GM19463 (cell line): ENCODE results near the gene PDGFRB.

Experiments
- ATAC-seq: cut with Tn5 transposase; IDR thresholded peaks from one replicate; pipeline ENCODE4 v1.9.1; 2021; ENCODE audit warnings: mild to moderate bottlenecking, moderate library complexity; ENCODE audit not compliant: unreplicated experiment

The PDGFRB gene

DNA sequence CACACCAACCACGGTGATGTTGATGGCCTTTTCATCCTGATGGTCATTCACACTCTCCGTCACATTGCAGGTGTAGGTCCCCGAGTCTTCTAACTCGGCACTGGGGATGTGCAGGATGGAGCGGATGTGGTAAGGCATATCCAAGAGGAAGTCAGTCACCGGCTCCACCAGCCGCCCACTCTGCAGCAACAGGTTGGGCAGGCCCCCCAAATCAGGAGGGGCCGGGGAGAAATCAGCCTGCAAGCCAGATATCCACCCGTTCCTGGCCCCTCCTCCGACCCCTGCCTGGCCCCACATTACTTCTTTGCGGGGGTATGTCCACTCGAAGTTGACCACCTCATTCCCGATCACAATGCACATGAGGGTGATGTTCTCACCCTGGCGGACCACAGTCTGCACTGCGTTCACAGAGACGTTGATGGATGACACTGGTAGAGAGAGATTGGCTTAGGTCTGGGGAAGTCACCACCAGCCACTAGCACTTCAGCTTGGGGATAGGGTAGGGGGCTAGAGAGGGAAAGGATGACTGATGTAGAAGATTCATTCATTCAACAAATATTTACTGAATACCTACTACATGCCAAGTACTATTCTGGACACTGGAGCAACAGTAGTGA lies 22.0 kb downstream of the PDGFRB start:
- no peak for ATAC-seq

DNA sequence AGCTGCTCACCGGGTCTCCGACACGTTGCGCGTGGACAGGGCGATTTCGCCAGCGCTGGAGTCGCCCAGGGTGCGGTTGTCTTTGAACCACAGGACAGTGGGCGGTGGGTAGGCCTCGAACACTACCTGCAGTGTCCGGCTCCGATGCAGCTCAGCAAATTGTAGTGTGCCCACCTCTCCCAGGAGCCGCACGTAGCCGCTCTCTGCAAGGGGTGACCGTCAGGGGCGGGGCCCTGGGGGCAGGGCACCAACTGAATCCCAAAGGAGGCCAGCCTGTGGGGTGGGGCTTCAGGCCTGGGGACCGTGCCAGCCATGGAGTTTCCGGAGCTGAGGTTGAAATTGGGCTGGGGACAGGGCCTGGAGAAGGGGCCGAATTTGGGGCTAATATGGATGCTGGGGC lies 22.9 kb downstream of the PDGFRB start:
- no peak for ATAC-seq

DNA sequence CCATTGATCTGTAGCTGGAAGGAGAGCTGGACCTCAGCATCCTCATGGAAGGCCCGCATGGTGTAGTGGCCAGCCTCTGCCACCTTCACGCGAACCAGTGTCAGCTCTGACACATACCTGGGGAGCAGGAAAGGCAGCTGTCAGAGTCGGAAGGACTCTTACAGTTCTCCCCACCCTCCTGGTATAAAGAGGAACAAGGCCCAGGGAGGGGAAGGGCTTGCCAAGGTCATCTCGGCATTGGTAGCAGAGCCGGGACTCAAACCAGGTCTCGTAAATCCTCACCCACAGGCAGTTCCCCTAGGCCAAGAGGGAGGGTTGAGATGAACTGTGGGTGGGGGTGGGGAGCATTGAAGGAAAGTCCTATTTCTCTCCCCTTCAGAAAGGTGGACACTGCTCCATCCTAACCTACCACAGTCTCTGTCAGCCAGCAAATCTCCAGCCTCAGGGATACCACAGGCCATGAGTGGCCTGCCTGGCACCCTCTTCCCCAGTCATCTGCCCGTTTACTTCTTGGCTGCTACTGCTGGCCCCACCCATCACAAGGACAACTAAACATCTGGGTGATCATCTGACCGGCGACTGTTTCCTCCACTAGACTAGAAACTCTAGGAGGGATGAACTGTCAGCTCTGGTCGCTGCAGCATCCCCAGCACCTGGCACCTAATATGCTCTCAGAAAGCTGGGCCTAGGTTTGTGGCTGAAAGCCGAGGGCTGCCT lies 23.5 kb downstream of the PDGFRB start:
- no peak for ATAC-seq

DNA sequence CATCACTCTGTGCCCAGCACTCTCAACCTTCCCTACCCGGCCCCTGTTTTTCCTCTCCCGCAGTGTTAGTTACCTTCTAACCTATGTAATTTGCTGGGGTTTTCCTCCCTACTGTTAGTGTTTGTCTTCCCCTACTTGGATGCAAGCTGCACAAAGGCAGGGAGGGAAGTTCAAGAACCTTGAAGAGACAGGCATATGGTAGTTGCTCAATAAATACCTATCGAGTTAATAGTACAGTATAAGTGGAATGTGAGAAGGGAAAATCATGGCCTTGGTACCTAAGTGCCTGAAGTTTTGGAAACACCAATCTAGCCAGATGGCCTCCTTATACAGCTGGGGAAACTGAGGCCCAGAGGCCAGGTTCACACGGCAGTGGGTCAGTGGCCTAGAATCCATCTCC lies 24.2 kb downstream of the PDGFRB start:
- no peak for ATAC-seq

DNA sequence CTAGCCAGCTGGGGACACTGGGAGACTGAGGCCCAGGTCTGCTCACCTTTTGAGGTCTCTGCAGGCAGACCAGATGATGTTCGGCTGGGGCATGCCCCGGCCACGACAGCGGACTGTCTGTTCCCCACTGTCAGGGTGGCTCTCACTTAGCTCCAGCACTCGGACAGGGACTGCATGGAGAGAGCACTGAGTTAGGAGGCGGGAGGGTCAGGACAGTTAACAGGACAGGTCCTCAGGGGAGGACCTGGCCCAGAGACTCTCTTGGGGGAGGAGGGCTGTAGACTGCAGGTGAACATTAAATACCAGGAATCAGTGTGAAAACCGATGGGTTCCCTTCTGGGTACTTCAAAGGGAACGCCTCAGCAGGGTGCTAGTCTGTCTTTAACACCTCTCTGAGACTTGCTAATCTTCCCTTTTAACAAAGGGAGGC lies 25.1 kb downstream of the PDGFRB start:
- no peak for ATAC-seq

DNA sequence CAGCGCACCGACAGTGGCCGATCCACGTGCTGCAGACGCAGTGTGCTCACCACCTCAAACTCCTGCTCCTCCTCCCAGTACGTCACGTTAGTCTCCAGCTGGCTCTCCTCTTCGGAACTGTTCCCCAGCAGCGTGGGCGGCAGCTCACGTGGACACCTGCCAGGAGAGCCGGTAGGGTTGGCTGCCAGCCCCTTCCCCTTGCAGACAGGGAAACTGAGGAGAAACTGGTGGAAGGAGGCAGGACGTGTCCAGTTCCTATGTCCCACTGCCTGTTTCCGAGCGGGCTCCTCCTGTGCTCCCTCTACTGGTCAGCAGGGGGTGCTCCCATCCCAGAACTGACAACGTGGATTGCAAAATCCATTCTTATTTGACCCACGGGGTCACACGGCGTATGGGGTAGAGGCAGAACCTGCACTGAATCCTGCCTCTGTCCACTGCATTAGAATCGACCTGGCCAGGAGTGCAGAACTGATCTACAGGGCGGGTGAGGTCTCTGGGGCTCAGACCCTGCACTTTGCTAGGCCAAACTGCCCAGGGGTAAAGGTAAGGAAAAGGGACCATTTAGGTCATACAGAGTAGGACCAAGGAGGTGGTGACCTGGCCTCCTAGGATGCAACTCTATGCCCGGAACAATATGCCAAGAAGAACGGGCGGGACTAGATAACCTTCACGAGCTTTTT lies 25.7 kb downstream of the PDGFRB start:
- ATAC-seq, result peak; percentile 62

DNA sequence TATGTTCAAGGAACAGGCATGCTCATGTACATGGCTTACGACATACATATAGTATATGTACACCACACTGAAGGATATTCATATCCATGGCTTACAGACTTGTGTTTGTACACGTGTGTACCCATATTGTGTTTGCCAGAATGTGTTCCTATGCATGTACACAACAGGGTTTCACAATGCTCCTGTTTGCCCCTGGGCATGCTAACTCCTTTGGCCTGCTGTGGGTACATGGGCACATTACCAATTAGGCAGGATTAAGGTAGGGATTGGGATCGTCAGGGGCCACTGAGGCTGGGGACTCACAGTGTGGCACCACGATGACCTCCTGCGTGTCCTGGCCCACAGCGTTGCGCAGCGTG lies 26.2 kb downstream of the PDGFRB start:
- no peak for ATAC-seq

DNA sequence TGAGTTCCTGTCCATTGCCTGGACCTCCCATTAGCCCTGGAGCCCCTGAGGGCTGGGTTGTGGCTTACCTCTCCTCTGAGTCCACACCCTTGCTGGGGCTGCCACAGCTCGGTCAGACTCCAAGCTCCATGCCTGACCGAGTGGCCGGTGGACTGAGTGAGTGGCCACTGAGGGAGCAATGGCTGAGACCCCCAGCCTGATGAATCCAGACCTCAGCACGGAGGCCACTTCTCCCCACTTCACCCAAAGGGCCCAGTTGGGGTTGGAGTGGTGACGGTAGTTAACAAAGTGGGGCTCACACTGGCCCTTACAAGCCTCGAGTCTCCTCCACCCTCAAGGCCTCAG lies 28.8 kb downstream of the PDGFRB start:
- no peak for ATAC-seq

DNA sequence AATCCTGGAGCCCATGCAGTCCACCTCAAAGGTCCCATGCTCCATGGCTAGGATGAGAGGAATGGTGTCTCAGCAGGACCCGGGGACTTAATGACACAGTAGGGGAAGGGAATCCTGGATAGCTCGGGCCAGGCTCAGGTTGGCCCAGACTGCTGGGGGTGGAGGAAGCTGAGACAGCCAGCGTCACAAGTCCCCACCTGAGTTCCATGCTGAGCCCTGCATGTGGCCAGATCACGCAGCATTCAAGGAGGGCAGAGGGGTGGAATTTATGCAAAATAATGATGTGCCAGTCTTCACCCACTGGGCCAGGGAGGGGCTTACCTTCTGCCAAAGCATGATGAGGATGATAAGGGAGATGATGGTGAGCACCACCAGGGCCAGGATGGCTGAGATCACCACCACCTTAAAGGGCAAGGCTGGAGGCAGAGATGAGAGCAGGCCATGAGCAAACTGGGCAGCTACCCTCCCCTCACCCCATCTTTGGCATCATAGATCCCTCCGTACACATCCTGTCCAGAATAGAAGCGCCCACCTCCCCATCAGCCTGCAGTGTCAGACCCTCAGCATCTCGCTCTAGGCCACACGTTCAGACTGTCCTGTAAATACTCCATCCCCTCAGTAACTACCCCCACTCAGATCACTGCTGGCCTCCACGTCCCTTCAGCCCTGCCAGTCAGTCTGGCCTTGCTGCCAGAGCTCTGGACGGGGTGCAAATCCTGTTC lies 29.3 kb downstream of the PDGFRB start:
- no peak for ATAC-seq

DNA sequence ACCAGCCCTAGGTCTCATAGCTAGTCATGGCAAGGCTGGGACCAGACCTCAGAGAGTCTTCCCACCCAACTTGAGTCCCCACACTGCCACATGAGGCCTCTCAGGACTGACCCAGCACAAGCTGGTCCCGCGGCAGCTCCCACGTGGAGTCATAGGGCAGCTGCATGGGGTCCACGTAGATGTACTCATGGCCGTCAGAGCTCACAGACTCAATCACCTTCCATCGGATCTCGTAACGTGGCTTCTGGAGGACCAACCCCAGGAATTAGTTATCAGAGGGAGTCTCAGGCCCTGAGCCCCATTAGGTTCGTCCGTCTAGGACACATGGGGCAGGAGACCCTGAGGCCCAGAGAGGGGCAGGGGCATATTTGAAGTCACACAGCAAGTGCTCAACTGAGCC lies 30.3 kb downstream of the PDGFRB start:
- ATAC-seq, result no peak

DNA sequence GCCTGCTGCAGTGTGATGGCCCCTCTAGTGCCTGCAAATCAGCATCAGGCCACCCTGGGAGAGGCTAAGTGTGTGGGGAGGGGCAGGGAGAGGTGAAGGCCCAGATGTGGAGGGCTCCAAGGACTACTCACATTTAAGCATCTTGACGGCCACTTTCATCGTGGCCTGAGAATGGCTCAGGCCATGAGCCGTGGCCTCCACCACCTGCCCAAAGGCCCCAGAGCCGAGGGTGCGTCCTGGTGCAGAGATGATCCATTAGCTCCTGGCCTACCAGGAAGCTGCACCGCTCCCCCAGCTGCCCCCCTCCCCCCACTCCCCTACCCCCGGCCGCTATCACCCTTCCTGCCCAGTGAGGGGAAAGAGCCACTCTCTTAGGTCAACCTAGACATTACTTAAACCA lies 31.0 kb downstream of the PDGFRB start:
- ATAC-seq, result no peak

DNA sequence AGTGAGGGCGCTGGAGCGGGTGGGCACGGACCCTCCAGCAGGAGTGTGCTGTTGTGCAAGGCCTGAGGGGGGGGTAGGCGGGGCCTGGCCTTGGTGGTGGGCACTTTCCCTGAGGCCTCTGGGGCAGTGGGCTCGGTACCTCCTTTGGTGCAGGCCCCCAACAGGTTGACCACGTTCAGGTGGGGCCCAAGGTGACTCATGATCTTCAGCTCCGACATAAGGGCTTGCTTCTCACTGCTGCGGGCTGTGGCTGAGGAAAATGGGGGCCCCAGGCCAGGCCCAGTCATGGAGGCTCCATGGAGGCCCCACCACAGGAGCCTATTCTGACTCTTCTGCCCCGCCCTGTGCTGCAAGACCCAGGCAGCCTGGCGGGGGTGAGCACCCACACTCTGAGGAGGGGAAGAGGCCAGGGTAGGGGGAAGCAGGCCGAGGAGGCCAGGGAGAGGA lies 31.5 kb downstream of the PDGFRB start:
- no peak for ATAC-seq

DNA sequence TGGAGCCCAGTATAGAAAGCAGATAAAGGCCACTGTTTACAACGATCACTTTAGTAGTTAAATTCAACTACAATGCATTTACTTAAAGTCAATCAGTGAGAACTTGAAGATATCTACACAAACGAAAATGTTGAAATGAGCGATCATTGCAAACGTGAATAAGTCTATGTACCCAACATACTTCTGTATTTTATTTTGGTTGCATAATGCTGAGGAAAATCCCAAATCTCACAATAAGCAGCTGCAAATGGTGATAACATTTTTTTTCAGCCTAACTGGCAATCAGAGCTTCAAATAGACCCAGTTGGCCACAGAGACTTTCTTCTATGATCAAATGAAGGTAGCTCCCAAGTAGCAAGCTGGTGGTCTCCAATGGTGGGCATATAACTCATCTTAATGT lies 32.1 kb downstream of the PDGFRB start:
- no peak for ATAC-seq

DNA sequence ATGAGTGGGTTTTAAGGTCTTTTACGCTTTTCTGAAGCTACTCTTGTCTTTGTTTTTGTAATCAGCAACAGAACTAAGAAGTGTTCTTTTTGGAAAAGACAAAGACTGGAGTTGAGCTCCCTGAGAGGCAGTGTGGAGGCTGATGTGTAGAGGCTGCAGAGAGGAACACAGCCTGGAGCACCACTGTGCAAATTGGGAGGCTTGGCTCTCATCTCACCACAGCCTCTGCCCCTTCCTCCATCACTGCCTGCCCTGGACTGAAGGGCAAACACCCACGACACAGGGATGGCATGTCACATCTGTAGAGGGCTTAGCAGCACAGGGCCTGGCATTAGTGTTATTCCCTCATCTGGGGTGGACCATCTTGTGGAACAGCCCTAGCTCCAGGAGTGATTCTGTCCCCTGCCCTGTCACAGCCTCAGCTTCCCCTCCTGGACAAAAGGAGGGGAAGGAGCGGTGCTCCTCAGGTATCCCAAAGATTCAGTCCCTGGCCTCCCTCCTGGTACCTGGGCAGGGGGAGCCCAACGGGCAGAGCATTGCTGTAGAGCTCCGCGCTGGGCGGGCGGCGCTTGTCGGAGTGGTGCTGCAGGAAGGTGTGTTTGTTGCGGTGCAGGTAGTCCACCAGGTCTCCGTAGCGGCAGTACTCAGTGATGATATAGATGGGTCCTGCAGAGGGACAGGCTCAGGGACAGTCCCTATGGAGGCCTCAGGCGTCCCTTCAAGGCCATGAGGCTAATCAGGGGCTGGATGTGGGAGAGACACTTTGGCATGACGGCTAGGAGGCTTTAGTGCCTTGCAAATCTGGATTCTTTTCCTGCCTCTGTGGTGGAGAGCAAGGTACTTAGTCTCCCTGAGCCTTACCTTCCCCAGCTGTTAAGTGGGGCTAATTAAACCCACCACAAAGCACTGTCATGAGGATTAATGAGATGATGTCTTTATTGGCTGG lies 32.8 kb downstream of the PDGFRB start:
- no peak for ATAC-seq

DNA sequence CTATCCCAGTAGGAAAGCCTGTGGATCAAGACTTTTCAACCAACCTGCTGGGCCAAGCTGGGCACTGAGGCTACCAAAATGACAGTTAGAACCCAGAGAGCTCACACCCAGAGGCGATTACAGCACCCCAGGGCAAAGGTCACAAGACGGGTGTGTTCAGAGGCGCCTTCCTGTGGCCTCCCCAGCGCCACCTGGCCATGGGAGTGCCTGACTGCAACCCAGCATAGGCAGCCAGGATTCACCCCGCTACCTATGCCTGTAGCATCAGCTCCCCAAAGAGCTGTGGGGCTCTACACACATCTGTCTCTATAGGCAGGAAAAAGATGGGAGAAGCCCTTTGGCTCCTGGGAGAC lies 33.5 kb downstream of the PDGFRB start:
- peak; percentile 93 for ATAC-seq

DNA sequence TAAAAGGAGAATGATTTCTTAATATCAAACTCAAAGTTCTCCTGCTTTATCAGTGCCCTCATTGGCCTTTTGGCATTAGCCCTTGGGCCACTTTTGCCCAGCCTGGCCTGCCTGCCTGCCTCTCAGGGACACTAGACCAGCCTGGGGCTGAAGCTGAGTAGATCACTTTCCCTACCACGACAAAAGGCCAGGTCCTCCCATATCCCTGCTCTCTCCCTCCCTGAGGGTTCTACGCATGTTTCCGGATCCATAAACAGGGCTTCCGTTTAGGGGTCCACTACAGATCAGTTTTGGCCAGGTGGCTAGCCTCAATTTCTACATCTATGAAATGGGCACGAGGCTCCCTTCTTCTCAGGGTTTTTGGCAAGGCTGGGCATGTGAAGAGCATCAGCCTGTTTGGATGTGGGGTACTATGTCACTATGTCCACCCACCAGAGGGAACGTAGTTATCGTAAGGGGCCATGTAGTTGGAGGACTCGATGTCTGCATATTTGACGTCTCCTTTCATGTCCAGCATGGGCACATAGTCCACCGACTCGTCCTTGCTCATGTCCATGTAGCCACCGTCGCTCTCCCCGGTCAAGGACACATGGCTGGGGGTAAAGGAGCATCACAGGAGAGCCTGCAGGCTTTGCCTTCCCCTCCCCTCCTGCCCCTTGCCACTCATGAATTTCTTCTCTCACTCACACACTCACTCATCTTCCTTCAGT lies 34.0 kb downstream of the PDGFRB start:
- no peak for ATAC-seq

DNA sequence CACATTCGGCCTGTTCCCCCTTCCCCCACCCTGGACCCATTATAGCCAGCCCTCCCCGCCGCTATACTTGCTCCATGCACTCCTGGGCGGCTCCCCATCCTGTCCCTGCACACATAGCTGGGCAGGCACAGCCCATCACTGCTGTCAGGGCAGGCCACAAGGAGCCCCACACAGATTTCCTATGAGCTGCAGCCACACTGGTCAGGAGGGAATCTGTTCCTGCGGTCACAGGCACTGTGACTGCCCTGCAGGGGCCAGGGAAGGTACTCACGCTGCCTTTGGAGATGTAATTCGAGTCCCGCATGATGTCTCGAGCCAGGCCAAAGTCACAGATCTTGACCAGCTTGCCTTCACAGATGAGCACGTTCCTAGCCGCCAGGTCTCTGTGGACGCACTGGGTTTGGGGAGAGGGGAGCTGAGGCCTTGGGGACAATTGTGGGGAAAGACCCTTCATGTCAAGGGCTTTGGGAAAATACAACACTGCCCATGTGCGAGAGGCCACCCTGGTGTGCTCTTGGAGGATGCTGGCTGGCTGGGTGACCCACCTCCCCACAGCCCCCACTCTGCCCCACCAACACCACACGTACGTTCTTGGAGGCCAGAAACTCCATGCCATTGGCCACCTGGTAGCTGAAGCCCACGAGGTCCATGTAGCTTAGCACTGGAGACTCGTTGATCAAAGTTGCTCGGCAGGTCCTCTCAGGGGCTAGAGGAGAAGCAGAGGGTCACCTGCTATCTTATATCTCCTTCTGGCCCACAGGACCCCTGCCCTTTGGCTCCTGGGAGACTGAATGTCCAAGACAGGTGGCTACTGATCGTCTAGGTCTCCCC lies 34.8 kb downstream of the PDGFRB start:
- ATAC-seq, result no peak

DNA sequence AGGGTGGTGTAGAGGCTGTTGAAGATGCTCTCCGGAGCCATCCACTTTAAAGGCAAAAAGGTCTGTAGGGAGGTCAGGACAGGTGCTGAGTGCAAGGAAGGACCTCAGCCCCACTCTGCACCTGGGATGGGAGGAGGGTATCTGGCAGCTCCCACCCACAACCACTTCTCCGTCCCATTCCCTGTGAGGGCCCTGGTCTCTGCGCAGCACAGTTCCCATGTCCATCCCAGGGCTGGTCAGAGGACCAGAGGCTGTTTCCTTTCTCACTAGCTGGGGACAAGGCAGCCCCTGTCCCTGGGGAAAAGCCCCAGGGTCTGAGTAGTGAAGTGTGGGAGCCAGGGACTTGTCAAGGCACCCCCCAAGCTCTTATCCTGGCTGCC lies 35.6 kb downstream of the PDGFRB start:
- no peak for ATAC-seq

DNA sequence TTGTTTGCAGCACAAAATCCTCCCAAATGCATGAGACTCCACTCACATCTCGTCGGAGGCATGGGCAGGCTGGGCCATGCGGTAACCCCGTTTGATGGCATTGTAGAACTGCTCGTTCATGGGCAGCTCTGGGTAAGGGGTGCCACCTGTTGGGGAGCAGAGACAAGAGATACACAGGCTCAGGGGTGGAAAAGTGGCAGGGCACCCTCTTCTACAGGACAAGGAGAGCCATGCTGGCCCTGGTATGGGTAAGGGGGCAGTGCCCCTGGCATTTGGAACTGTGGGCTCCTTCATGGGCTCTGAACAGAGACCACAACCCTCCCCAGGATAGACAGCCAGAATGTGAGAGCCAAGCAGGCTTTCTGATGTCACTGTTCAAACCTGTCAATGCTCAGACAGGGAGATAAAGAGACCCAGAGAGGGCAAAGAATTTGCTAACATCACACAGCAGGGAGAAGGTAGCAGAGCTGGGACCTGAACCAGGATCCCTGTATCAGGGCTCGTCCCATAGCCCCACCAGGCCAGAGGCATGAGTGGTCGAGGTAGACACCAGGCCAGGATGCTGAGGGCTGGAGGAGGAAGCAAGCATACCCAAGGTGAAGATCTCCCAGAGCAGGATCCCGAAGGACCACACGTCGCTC lies 36.1 kb downstream of the PDGFRB start:
- no peak for ATAC-seq
